Nephron progenitor cell (in vitro differentiated cells): ENCODE measurements around the gene PTPRK.
A peak's percentile ranks its signal among the peaks of the same experiment; 100 is the strongest.

Experiments used
- DNase-seq: peaks from one replicate; pipeline ENCODE4 v3.0.0; 2021
- H3K27ac Mint-ChIP-seq: 2 replicates; pipeline ENCODE4 v1.8.0; 2021; ENCODE audit warnings: mild to moderate bottlenecking, moderate library complexity, mixed read lengths
- H3K27me3 Mint-ChIP-seq: 2 replicates; pipeline ENCODE4 v1.8.0; 2021; ENCODE audit warnings: mild to moderate bottlenecking, low read depth, mixed read lengths; ENCODE audit not compliant: poor library complexity
- H3K36me3 Mint-ChIP-seq: 2 replicates; pipeline ENCODE4 v1.8.0; 2021; ENCODE audit warnings: low read depth, mixed read lengths
- H3K4me1 Mint-ChIP-seq: 2 replicates; pipeline ENCODE4 v1.8.0; 2021; ENCODE audit warnings: mixed read lengths
- H3K4me3 Mint-ChIP-seq: 2 replicates; pipeline ENCODE4 v1.8.0; 2021; ENCODE audit warnings: mild to moderate bottlenecking, moderate library complexity, mixed read lengths
- H3K9me3 Mint-ChIP-seq: 2 replicates; pipeline ENCODE4 v1.8.0; 2021; ENCODE audit warnings: mild to moderate bottlenecking, moderate library complexity, mixed read lengths
- TF ChIP-seq, protein P1 (sequence below): fragments of 200-600 bp; sonication (generic); IDR thresholded peaks from 2 replicates; pipeline ENCODE4 v1.5.0; 2021; ENCODE audit warnings: antibody characterized with exemption

Gene PTPRK

DNA sequence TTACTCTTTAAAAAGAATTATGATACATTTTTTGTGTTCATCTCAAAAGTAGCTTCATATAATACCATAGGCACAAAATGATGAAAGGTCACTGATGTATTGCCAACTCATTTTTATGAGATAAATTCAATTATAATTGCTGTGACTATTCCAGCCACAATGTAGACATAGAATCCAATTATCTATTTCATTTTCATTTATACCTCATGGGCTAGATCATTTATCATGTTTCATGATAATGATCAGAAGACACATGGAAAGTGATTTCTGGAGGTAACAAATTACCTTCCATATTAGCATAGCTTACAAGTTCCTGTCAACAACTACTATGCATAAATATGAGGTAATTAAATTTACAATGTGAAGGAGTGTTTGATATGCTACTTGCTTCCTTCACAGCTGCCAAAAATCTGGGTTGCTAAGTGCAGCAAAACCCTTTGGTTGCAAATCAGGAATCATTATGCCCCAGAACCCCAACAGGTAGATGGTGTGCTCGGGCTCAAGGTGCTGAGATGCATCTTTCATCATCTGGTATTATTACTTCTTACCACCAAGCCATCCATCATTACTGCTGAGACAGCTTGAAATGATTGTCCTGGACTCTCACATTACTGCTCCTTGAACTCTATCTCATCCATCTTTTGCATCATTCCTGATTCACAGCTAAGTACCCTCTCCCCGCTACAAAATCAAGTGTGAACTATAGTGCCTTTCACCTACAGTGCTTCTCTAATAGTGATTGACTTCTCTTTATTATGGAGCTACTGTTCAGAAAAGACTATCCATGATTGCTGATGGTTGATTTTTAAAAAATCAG lies 313.6 kb downstream of the PTPRK start:
- H3K27ac Mint-ChIP-seq: no peak overlapping the region
- no peaks in the 10 kb centered on the region for H3K9me3 Mint-ChIP-seq
- H3K4me1 Mint-ChIP-seq: peaks cover 12% of the 10 kb centered on the region
- H3K36me3 Mint-ChIP-seq: peaks cover 23% of the 10 kb centered on the region
- TF ChIP-seq, protein P1, sequence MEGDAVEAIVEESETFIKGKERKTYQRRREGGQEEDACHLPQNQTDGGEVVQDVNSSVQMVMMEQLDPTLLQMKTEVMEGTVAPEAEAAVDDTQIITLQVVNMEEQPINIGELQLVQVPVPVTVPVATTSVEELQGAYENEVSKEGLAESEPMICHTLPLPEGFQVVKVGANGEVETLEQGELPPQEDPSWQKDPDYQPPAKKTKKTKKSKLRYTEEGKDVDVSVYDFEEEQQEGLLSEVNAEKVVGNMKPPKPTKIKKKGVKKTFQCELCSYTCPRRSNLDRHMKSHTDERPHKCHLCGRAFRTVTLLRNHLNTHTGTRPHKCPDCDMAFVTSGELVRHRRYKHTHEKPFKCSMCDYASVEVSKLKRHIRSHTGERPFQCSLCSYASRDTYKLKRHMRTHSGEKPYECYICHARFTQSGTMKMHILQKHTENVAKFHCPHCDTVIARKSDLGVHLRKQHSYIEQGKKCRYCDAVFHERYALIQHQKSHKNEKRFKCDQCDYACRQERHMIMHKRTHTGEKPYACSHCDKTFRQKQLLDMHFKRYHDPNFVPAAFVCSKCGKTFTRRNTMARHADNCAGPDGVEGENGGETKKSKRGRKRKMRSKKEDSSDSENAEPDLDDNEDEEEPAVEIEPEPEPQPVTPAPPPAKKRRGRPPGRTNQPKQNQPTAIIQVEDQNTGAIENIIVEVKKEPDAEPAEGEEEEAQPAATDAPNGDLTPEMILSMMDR: no peak
- H3K4me3 Mint-ChIP-seq: no peak overlapping the region
- peaks cover 4% of the 10 kb centered on the region for H3K27me3 Mint-ChIP-seq
- no peak for DNase-seq

DNA sequence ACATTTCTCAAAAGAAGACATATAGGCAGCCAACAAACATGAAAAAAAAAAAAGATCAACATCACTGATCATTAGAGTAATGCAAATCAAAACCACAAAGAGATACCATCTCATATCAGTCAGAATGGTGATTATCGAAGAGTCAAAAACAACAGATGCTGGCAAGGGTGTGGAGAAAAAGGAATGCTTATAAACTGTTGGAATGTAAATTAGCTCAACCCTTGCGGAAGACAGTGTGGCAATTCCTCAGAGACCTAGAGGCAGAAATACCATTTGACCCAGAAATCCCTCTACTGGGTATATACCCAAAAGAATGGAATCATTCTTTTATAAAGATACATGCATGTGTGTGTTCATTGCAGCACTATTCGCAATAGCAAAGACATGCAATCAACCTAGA lies 315.8 kb downstream of the PTPRK start:
- TF ChIP-seq, protein P1: no peak
- H3K4me1 Mint-ChIP-seq: peaks cover 12% of the 10 kb centered on the region
- no peaks in the 10 kb centered on the region for H3K9me3 Mint-ChIP-seq
- H3K4me3 Mint-ChIP-seq: no peak overlapping the region
- DNase-seq: no peak
- H3K27me3 Mint-ChIP-seq: peaks cover 4% of the 10 kb centered on the region
- H3K36me3 Mint-ChIP-seq: peaks cover 23% of the 10 kb centered on the region
- H3K27ac Mint-ChIP-seq: no peak overlapping the region

DNA sequence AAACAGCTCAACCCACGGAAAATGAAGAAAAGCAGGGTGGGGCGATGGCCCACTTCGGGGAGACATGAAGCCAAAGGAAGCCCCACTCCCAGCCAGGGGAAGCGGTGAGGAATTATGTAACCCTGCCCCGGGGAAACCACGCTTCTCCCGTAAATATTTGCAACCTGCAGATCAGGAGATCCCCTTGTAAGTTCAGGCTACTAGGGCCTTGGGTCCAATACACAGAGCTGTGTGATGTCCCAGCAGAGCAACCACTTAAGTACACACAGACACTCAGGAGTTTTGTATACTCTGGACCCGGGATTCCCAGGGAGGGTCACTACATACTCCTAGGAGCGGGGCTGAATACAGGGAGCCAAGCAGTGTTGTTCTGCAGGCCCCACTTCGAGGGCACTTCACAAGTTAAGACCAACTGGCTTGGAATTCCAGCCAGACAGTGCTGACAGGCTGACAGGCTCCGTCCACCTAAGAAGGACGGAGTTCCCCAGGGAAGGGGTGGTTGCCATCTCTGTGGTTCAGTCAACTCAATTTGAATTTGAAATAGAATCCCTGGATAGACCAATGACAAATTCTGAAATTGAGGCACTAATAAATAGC lies 318.1 kb downstream of the PTPRK start:
- peaks cover 23% of the 10 kb centered on the region for H3K36me3 Mint-ChIP-seq
- peaks cover 4% of the 10 kb centered on the region for H3K27me3 Mint-ChIP-seq
- TF ChIP-seq, protein P1: no peak
- H3K4me1 Mint-ChIP-seq: peaks cover 4% of the 10 kb centered on the region
- H3K9me3 Mint-ChIP-seq: no peaks in the 10 kb centered on the region
- peak overlapping the region; percentile 55 for H3K27ac Mint-ChIP-seq
- H3K4me3 Mint-ChIP-seq: no peak overlapping the region
- no peak for DNase-seq

DNA sequence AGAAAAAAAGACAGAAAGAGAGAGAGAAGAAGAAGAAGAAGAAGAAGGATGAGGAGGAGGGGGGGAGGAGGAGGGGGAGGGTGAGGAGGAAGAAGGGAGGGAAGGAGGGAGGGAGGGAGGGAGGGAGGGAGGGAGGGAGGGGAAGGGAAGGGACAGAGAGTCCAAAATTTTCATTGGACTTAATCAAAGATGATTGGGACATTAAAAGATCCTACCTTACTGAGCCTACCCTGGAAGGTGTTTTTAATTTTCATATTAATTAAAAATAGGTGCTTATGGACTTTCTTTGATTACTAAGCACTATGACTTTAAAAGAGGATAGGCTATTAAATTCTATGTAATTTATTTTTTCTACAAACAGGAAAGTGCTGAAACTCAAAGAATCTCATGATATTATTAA lies 319.6 kb downstream of the PTPRK start:
- Mint-ChIP-seq H3K36me3 (peaks cover 23% of the 10 kb centered on the region), H3K9me3 (no peaks in the 10 kb centered on the region), H3K27me3 (peaks cover 4% of the 10 kb centered on the region), H3K4me3 (no peak overlapping the region), H3K4me1 (no peaks in the 10 kb centered on the region), H3K27ac (no peak overlapping the region)
- TF ChIP-seq, protein P1: no peak
- no peak for DNase-seq

DNA sequence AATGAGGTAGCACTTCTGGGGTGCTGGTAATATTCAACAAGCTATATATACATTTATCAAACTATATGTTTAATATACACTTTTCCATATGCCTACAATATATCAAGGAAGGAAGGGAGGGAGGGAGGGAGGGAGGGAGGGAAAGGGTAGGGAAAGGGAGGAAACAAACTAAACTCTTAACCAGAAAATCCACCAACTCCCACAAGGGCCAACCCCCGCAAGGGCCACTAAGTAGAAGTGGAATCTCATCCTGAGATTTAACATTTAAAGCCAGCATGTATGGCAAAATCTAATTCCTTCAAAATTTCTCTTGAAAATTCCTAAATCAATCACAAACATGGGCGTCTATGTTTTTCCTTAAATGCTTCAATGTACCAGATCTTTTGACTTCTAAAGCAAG lies 320.9 kb downstream of the PTPRK start:
- H3K27me3 Mint-ChIP-seq: no peaks in the 10 kb centered on the region
- DNase-seq: no peak
- TF ChIP-seq, protein P1: no peak
- peaks cover 15% of the 10 kb centered on the region for H3K36me3 Mint-ChIP-seq
- H3K9me3 Mint-ChIP-seq: no peaks in the 10 kb centered on the region
- H3K4me3 Mint-ChIP-seq: no peak overlapping the region
- H3K27ac Mint-ChIP-seq: no peak overlapping the region
- H3K4me1 Mint-ChIP-seq: peaks cover 6% of the 10 kb centered on the region
